GM12892 (cell line): ENCODE results near the gene ZBTB8B.

Experiments
- POLR2A ChIP-seq: IDR thresholded peaks from 2 replicates; pipeline ENCODE4 v1.6.1; 2011; ENCODE audit warnings: low read depth, low read length, control low read depth
- POLR2AphosphoS5 ChIP-seq: IDR thresholded peaks from 2 replicates; pipeline ENCODE4 v1.6.1; 2011; ENCODE audit warnings: low read depth, low read length, control low read depth
- TAF1 ChIP-seq: IDR thresholded peaks from 2 replicates; pipeline ENCODE4 v1.6.1; 2011; ENCODE audit warnings: low read depth, mild to moderate bottlenecking, control low read depth, low read length, borderline replicate concordance

GRCh38 chr1:32466761-32467160, 1.9 kb downstream of the ZBTB8B start:
- no peak for TF ChIP-seq POLR2AphosphoS5
- TF ChIP-seq POLR2A: no peak
- TF ChIP-seq TAF1: no peak
